Esophagus squamous epithelium (tissue), 4 donors: ENCODE results near the gene PIK3C3.

Source experiments
- POLR2A ChIP-seq, 4 donors: fragments of 450-650 bp; IDR thresholded peaks; one replicate each; pipeline ENCODE4 v1.6.1; 2017; ENCODE audit warnings: antibody characterized with exemption in 4 of 4, mild to moderate bottlenecking in 4 of 4, moderate library complexity in 3 of 4
- TF ChIP-seq, protein P1 (sequence below), 6 experiments: fragments of 450-650 bp in 4 of 6; fragments of 200-600 bp in 2 of 6; sonication (generic) in 2 of 6; IDR thresholded peaks; one replicate each; pipeline ENCODE4 v1.5.1; 2016 to 2019; ENCODE audit warnings: antibody characterized with exemption in 6 of 6, mild to moderate bottlenecking in 4 of 6, moderate library complexity in 4 of 6

DNA sequence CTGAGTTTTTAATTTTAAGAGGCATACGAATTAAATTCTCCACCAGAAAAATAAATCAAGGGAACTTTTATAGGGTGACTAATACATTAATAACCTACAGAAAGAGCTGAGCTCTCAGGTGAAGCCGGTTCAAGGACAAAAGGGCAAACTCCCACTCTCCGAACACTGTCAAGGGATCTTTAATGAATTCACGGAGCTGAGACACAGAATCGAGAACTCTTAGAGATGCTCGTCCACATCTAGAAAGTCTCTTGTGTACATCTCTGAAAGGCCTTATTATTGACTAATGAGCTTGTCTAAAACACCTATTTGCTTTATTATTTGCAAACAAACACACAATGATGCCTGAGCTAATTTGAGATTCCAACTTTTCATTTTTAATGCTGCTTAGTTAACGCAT lies 33.3 kb upstream of the PIK3C3 start:
- TF ChIP-seq, protein P1, sequence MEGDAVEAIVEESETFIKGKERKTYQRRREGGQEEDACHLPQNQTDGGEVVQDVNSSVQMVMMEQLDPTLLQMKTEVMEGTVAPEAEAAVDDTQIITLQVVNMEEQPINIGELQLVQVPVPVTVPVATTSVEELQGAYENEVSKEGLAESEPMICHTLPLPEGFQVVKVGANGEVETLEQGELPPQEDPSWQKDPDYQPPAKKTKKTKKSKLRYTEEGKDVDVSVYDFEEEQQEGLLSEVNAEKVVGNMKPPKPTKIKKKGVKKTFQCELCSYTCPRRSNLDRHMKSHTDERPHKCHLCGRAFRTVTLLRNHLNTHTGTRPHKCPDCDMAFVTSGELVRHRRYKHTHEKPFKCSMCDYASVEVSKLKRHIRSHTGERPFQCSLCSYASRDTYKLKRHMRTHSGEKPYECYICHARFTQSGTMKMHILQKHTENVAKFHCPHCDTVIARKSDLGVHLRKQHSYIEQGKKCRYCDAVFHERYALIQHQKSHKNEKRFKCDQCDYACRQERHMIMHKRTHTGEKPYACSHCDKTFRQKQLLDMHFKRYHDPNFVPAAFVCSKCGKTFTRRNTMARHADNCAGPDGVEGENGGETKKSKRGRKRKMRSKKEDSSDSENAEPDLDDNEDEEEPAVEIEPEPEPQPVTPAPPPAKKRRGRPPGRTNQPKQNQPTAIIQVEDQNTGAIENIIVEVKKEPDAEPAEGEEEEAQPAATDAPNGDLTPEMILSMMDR (IDR thresholded peaks at IDR 0.05) = no peak
- no peak for TF ChIP-seq POLR2A (IDR thresholded peaks at IDR 0.05)
